Thoracic aorta (tissue), 2 donors: ENCODE results near the gene ZNF165. TPM values are rescaled to one million over a fixed set of nuclear protein-coding genes. Genes with fewer than 3 reads are reported as not detected.
A peak's percentile ranks its signal among the peaks of the same experiment; 100 is the strongest.

Experiments used
- ATAC-seq: fragments of 150-250 bp; one replicate; pipeline ENCODE4 v1.8.0; 2017; ENCODE audit warnings: low read depth; ENCODE audit not compliant: insufficient number of reproducible peaks, low FRiP score
- DNase-seq: peaks from one replicate; pipeline ENCODE4 v3.0.0-alpha.2; 2020; ENCODE audit warnings: low spot score
- H3K27ac ChIP-seq, 2 donors: fragments of 200-600 bp; sonication (generic); 1 replicate in 1 of 2; 2 replicates in 1 of 2; pipeline ENCODE4 v1.5.1; 2016; ENCODE audit warnings: mild to moderate bottlenecking in 2 of 2, moderate library complexity in 2 of 2
- H3K27me3 ChIP-seq: fragments of 200-600 bp; sonication (generic); replicated peaks from 2 replicates; pipeline ENCODE4 v1.6.0; 2016; ENCODE audit warnings: mild to moderate bottlenecking; ENCODE audit not compliant: insufficient read depth
- H3K36me3 ChIP-seq: fragments of 200-600 bp; sonication (generic); one replicate; pipeline ENCODE4 v1.5.1; 2016
- H3K4me1 ChIP-seq, 2 donors: fragments of 200-600 bp; sonication (generic); 1 replicate in 1 of 2; 2 replicates in 1 of 2; pipeline versions ENCODE4 v1.5.1 to v1.6.0; 2016; ENCODE audit warnings: low read depth in 2 of 2, mild to moderate bottlenecking in 1 of 2; ENCODE audit not compliant: control insufficient read depth in 1 of 2
- H3K4me3 ChIP-seq: fragments of 200-600 bp; sonication (generic); 2 replicates; pipeline ENCODE4 v1.5.1; 2016; ENCODE audit warnings: mild to moderate bottlenecking
- H3K9me3 ChIP-seq: fragments of 200-600 bp; sonication (generic); 2 replicates; pipeline ENCODE4 v1.5.1; 2016
- total RNA-seq, 2 donors: library from RNA; depleted of rRNA; stranded (reverse); fragments of >200 nt; gene quantifications; one replicate each; pipeline versions ENCODE4 v1.1.0 to v1.2.3, GENCODE V29; 2016
- TF ChIP-seq, protein P1 (sequence below): fragments of 200-600 bp; sonication (generic); IDR thresholded peaks from one replicate; pipeline ENCODE4 v1.5.1; 2019; ENCODE audit warnings: antibody characterized with exemption

The ZNF165 gene
- total RNA-seq, 2 donors from 2014 or later: 0.56 TPM; not detected in 1

DNA sequence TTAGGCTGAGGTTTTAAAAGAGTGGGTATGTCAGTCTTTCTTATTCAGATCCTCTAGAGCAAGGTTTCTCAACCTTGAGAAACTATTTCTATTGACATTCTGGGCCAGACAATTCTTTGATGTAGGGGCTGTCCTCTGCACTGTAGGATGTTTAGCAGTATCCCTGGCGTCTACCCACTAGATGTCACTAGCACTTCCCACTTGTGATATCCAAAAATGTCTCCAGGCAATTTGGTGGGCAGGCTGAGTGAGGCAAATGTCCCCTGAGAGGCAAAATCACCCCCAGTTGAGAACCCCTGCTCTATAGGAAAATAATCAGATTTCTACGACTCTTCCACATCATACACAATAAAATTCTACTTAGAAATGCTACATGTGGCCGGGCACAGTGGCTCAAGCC, 53.6 kb downstream of the ZNF165 start:
- DNase-seq (no peak), ATAC-seq (no peak)
- Histone ChIP-seq H3K4me3 (no peak overlapping the region), H3K27ac (no peak overlapping the region), H3K4me1 (peaks cover 10 to 15% of the 10 kb centered on the region in 2 donors), H3K27me3 (no peaks in the 10 kb centered on the region), H3K36me3 (peaks cover 5% of the 10 kb centered on the region), H3K9me3 (no peaks in the 10 kb centered on the region)
- TF ChIP-seq, protein P1, sequence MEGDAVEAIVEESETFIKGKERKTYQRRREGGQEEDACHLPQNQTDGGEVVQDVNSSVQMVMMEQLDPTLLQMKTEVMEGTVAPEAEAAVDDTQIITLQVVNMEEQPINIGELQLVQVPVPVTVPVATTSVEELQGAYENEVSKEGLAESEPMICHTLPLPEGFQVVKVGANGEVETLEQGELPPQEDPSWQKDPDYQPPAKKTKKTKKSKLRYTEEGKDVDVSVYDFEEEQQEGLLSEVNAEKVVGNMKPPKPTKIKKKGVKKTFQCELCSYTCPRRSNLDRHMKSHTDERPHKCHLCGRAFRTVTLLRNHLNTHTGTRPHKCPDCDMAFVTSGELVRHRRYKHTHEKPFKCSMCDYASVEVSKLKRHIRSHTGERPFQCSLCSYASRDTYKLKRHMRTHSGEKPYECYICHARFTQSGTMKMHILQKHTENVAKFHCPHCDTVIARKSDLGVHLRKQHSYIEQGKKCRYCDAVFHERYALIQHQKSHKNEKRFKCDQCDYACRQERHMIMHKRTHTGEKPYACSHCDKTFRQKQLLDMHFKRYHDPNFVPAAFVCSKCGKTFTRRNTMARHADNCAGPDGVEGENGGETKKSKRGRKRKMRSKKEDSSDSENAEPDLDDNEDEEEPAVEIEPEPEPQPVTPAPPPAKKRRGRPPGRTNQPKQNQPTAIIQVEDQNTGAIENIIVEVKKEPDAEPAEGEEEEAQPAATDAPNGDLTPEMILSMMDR: no peak

DNA sequence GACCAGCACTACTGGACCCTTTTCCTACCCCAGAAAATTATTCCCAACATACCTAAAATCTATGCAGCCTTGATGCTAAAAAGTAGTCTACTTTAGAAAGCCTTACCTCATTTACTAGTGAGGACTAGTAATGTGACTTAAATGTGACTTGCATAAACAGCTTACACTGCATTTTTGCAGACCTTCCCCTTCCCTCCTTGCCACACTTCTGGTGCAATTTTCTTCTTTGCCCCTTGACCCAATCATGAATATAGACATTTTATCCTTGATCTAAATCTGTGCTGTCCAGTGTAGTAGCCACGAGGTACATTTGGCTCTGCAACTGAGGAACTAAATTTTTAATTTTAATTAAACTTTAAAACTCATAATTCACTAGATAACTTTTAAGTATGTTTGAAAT, 54.3 kb downstream of the ZNF165 start:
- H3K36me3 ChIP-seq: no peaks in the 10 kb centered on the region
- TF ChIP-seq, protein P1: no peak
- no peak for ATAC-seq
- H3K9me3 ChIP-seq: no peaks in the 10 kb centered on the region
- peaks cover 10 to 15% of the 10 kb centered on the region in 2 donors for H3K4me1 ChIP-seq
- H3K4me3 ChIP-seq: no peak overlapping the region
- no peak overlapping the region for H3K27ac ChIP-seq
- H3K27me3 ChIP-seq: no peaks in the 10 kb centered on the region
- DNase-seq: no peak

DNA sequence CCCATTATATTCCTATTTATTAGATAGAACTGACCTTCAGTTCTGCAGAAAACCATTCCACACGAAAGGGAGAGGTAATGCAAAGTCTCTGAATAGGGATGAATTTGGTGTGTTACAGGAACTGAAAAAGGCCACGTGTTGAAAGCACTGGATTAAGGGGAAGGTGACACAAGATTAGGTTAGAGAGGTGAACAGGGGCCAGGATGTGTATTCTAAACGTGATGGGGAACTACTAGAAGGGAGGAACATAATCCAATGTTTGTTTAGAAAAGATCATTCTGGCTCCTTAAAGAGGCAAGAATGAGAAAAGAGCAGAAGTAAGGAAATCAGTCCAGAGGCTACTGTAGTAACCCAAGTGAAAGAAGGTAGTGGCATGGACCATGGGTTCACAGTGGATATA, 55.0 kb downstream of the ZNF165 start:
- peak overlapping the region in 1 of 2 donors; percentile 97 for H3K27ac ChIP-seq
- DNase-seq (no peak), ATAC-seq (no peak)
- H3K4me1 ChIP-seq: peaks cover 10 to 15% of the 10 kb centered on the region in 2 donors
- H3K9me3 ChIP-seq: no peaks in the 10 kb centered on the region
- no peaks in the 10 kb centered on the region for H3K36me3 ChIP-seq
- H3K27me3 ChIP-seq: no peaks in the 10 kb centered on the region
- TF ChIP-seq, protein P1: no peak
- H3K4me3 ChIP-seq: peak overlapping the region; percentile 98

DNA sequence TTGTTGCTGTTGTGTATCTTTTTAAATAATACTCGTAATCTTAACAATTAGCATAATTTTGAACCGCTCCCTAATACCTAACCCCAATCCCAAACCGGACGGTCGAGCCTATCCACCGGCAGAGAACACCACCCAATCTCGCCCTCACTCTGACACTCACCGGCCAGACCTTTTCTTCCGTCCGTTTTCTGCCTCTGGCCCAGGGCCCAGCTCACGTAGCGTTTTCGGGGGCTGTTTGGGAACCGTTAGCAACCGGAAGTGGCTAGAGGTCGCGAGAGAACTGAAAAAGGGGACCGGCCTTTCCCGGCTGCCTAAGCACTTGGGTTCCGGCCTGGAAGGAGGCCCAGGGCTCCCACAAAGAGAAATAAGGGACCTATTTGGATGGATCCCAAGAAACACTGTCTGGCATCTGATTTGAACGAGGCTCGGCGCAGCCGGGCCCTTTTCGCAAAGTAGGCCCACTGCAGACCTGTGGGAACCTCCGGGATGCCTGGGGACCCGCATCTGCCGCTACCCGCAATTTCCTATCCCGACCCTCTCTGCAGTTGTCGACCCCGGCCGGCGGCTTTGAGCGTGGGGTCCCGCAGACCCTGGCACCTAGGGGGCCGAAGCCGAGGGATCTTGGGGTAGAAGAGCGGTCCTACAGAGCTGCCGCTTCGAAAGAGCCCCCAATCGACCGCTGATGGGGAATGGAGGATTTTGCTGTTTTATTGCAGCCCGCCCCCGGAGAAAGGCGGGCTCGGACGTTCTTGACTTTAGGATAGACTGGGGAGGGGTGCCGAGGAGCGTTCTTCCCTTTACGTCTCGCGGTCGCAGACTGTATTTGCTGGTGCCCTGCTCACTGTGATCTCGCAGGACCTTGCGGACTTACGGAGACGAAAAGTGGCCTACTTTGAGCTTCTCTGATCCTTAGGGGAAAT, 56.5 kb downstream of the ZNF165 start:
- peak; percentile 70 for DNase-seq
- TF ChIP-seq, protein P1: no peak
- no peaks in the 10 kb centered on the region for H3K27me3 ChIP-seq
- H3K4me3 ChIP-seq: peak overlapping the region; percentile 98
- H3K4me1 ChIP-seq: peaks cover 10 to 15% of the 10 kb centered on the region in 2 donors
- no peaks in the 10 kb centered on the region for H3K36me3 ChIP-seq
- peak overlapping the region; percentile 97 for H3K27ac ChIP-seq
- H3K9me3 ChIP-seq: no peaks in the 10 kb centered on the region
- peak; percentile 74 for ATAC-seq

DNA sequence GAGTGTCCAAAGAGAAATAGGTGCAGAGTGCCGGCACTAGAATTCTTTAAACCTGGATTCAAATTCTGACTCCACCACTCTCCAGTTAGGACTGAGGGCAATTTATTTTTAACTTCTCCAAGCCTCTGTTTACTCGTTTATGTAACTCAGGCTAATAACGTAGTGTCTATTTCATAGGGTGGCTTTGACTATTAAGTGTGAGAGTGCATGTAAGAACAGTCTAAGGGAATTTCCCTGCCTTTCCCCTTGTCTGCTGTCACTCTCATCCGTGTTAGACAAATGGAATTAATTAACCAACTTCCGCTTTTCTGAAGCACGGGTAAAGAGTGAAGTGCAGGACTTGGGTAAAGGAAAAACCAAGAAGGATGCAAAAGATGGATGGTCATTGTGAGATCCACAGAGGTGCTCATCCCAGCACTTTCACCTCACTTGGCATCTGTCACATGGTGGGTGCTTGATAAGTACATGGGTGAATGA, 57.2 kb downstream of the ZNF165 start:
- Histone ChIP-seq H3K4me3 (peak overlapping the region; percentile 98), H3K36me3 (no peaks in the 10 kb centered on the region), H3K27me3 (no peaks in the 10 kb centered on the region), H3K27ac (peak overlapping the region; percentile 97), H3K4me1 (peaks cover 12 to 19% of the 10 kb centered on the region in 2 donors), H3K9me3 (no peaks in the 10 kb centered on the region)
- no peak for ATAC-seq
- DNase-seq: no peak
- TF ChIP-seq, protein P1: no peak
